ENCODE data around the gene TGM2.

DNA sequence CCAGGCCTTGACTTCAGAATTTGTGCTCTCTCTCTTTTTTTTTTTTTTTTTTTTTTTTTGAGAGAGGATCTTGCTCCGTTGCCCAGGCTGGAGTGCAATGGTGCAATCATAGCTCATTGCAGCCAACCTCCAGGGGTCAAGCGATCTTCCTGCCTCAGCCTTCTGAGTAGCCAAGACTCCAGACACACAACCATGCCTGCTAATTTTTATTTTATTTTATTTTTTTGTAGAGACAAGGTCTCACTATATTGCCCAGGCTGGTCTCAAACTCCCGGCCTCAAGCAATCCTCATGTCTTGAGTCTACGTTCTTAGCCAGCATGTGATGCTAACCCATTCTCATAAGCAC, 19.4 kb downstream of the TGM2 start:
- TF ChIP-seq, protein P1, sequence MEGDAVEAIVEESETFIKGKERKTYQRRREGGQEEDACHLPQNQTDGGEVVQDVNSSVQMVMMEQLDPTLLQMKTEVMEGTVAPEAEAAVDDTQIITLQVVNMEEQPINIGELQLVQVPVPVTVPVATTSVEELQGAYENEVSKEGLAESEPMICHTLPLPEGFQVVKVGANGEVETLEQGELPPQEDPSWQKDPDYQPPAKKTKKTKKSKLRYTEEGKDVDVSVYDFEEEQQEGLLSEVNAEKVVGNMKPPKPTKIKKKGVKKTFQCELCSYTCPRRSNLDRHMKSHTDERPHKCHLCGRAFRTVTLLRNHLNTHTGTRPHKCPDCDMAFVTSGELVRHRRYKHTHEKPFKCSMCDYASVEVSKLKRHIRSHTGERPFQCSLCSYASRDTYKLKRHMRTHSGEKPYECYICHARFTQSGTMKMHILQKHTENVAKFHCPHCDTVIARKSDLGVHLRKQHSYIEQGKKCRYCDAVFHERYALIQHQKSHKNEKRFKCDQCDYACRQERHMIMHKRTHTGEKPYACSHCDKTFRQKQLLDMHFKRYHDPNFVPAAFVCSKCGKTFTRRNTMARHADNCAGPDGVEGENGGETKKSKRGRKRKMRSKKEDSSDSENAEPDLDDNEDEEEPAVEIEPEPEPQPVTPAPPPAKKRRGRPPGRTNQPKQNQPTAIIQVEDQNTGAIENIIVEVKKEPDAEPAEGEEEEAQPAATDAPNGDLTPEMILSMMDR (IDR thresholded peaks at IDR 0.05), result no peak
- no peak for TF ChIP-seq POLR2AphosphoS5 (IDR thresholded peaks at IDR 0.05)
